HUES64 (cell line): ENCODE data around the gene NBEA.

Experiments
- H3K27ac ChIP-seq: 2 replicates; pipeline ENCODE4 v1.7.0; 2013; ENCODE audit warnings: low read depth, low read length, inconsistent platforms
- H3K27me3 ChIP-seq: 2 replicates; pipeline ENCODE4 v1.6.1; 2013; ENCODE audit warnings: mild to moderate bottlenecking, low read length; ENCODE audit not compliant: insufficient read depth
- H3K36me3 ChIP-seq: 2 replicates; pipeline ENCODE4 v1.6.1; 2013; ENCODE audit warnings: mild to moderate bottlenecking, low read length; ENCODE audit not compliant: insufficient read depth
- H3K4me1 ChIP-seq: 2 replicates; pipeline ENCODE4 v1.6.1; 2013; ENCODE audit warnings: mild to moderate bottlenecking, low read length, moderate library complexity; ENCODE audit not compliant: insufficient read depth
- H3K4me3 ChIP-seq: 2 replicates; pipeline ENCODE4 v1.5.1; 2013; ENCODE audit warnings: mild to moderate bottlenecking, low read length, moderate library complexity
- H3K9ac ChIP-seq: 2 replicates; pipeline ENCODE4 v1.6.1; 2013; ENCODE audit warnings: mild to moderate bottlenecking, low read depth, low read length
- H3K9me3 ChIP-seq: 2 replicates; pipeline ENCODE4 v1.6.1; 2013; ENCODE audit warnings: low read depth, low read length; ENCODE audit not compliant: insufficient read depth
- WGBS: fragments of 150-250, 120-280 bp; methylation state at CpG from one replicate; pipeline ENCODE4 v1.1.7; 2013; ENCODE audit warnings: missing lambda C conversion rate; 5-methylcytosine and 5-hydroxymethylcytosine counted together

NBEA gene

GRCh38 chr13:35140321-35140720 lies 198.3 kb downstream of the NBEA start:
- 100% methylated on average over 1 of the region's 1 CpG for WGBS
- no peak overlapping the region for H3K9ac ChIP-seq
- no peaks in the 10 kb centered on the region for H3K27me3 ChIP-seq
- no peaks in the 10 kb centered on the region for H3K9me3 ChIP-seq
- 0 out of 2 replicates have a peak, but pooled peaks cover 9% of the 10 kb centered on the region for H3K36me3 ChIP-seq
- H3K27ac ChIP-seq: no peak overlapping the region
- H3K4me3 ChIP-seq: no peak overlapping the region
- H3K4me1 ChIP-seq: no peaks in the 10 kb centered on the region

- no peak overlapping the region for H3K27ac ChIP-seq
- H3K4me3 ChIP-seq: no peak overlapping the region
- no peaks in the 10 kb centered on the region for H3K4me1 ChIP-seq
- no peak overlapping the region for H3K9ac ChIP-seq
- H3K36me3 ChIP-seq: 0 out of 2 replicates have a peak, but pooled peaks cover 9% of the 10 kb centered on the region
- H3K9me3 ChIP-seq: 0 out of 2 replicates have a peak, but pooled peaks cover 2% of the 10 kb centered on the region
- no peaks in the 10 kb centered on the region for H3K27me3 ChIP-seq
Measured at GRCh38 chr13:35140831-35141230, 198.8 kb downstream of the NBEA start.

GRCh38 chr13:35143123-35143522 lies 201.1 kb downstream of the NBEA start:
- Histone ChIP-seq H3K27me3 (no peaks in the 10 kb centered on the region), H3K4me3 (no peak overlapping the region), H3K9ac (no peak overlapping the region), H3K9me3 (peaks cover 6% of the 10 kb centered on the region; the same call in 1 of the 2 replicates), H3K4me1 (no peaks in the 10 kb centered on the region), H3K36me3 (0 out of 2 replicates have a peak, but pooled peaks cover 9% of the 10 kb centered on the region), H3K27ac (no peak overlapping the region)
- WGBS: over 99% methylated on average over 6 of the region's 6 CpGs

- H3K9me3 ChIP-seq: peaks cover 6% of the 10 kb centered on the region; the same call in 1 of the 2 replicates
- H3K27me3 ChIP-seq: no peaks in the 10 kb centered on the region
- H3K4me3 ChIP-seq: no peak overlapping the region
- WGBS: 85% methylated on average over 2 of the region's 2 CpGs
- H3K9ac ChIP-seq: no peak overlapping the region
- H3K4me1 ChIP-seq: no peaks in the 10 kb centered on the region
- 0 out of 2 replicates have a peak, but pooled peaks cover 9% of the 10 kb centered on the region for H3K36me3 ChIP-seq
- no peak overlapping the region for H3K27ac ChIP-seq
Measured at GRCh38 chr13:35144166-35144890, 202.3 kb downstream of the NBEA start.

- WGBS: 87% methylated on average over 1 of the region's 1 CpG
- H3K4me1 ChIP-seq: no peaks in the 10 kb centered on the region
Measured at GRCh38 chr13:35146686-35147085, 204.6 kb downstream of the NBEA start.

GRCh38 chr13:35157143-35157755 lies 215.2 kb downstream of the NBEA start:
- no peaks in the 10 kb centered on the region for H3K27me3 ChIP-seq
- 81% methylated on average over 3 of the region's 3 CpGs for WGBS

More at GRCh38 chr13:35146686-35147085, 204.6 kb downstream of the NBEA start:
- H3K27me3 ChIP-seq: no peaks in the 10 kb centered on the region
- H3K9ac ChIP-seq: no peak overlapping the region
- H3K9me3 ChIP-seq: peaks cover 6% of the 10 kb centered on the region; the same call in 1 of the 2 replicates
- no peak overlapping the region for H3K4me3 ChIP-seq
- H3K36me3 ChIP-seq: 0 out of 2 replicates have a peak, but pooled peaks cover 9% of the 10 kb centered on the region
- H3K27ac ChIP-seq: no peak overlapping the region

GRCh38 chr13:35159041-35159440 lies 217.0 kb downstream of the NBEA start:
- WGBS: 92% methylated on average over 5 of the region's 5 CpGs
- Histone ChIP-seq H3K27ac (no peak overlapping the region), H3K36me3 (peaks cover 19% of the 10 kb centered on the region), H3K27me3 (no peaks in the 10 kb centered on the region), H3K4me3 (no peak overlapping the region), H3K9ac (no peak overlapping the region), H3K4me1 (peaks cover 3% of the 10 kb centered on the region; the same call in 1 of the 2 replicates), H3K9me3 (no peaks in the 10 kb centered on the region)

More at GRCh38 chr13:35157143-35157755, 215.2 kb downstream of the NBEA start:
- Histone ChIP-seq H3K36me3 (peaks cover 19% of the 10 kb centered on the region), H3K4me1 (peaks cover 3% of the 10 kb centered on the region; the same call in 1 of the 2 replicates), H3K4me3 (no peak overlapping the region), H3K9me3 (no peaks in the 10 kb centered on the region), H3K9ac (no peak overlapping the region), H3K27ac (no peak overlapping the region)

GRCh38 chr13:35160896-35161295 lies 218.8 kb downstream of the NBEA start:
- WGBS: 95% methylated on average over 2 of the region's 3 CpGs
- H3K4me3 ChIP-seq: no peak overlapping the region
- H3K27ac ChIP-seq: no peak overlapping the region
- no peaks in the 10 kb centered on the region for H3K9me3 ChIP-seq
- no peak overlapping the region for H3K9ac ChIP-seq
- H3K4me1 ChIP-seq: peaks cover 3% of the 10 kb centered on the region; the same call in 1 of the 2 replicates
- no peaks in the 10 kb centered on the region for H3K27me3 ChIP-seq
- H3K36me3 ChIP-seq: peaks cover 16% of the 10 kb centered on the region

GRCh38 chr13:35162420-35162819 lies 220.3 kb downstream of the NBEA start:
- Histone ChIP-seq H3K9ac (no peak overlapping the region), H3K4me3 (no peak overlapping the region), H3K36me3 (peaks cover 16% of the 10 kb centered on the region), H3K9me3 (no peaks in the 10 kb centered on the region), H3K27me3 (no peaks in the 10 kb centered on the region), H3K27ac (no peak overlapping the region), H3K4me1 (peaks cover 3% of the 10 kb centered on the region; the same call in 1 of the 2 replicates)
- 94% methylated on average over 1 of the region's 2 CpGs for WGBS

GRCh38 chr13:35163674-35164073 lies 221.6 kb downstream of the NBEA start:
- no CpG with 5 or more reads among the region's 1 CpG for WGBS
- H3K36me3 ChIP-seq: peaks cover 16% of the 10 kb centered on the region

GRCh38 chr13:35164324-35164932 lies 222.4 kb downstream of the NBEA start:
- Histone ChIP-seq H3K9ac (no peak overlapping the region), H3K27me3 (no peaks in the 10 kb centered on the region), H3K4me1 (peaks cover 3% of the 10 kb centered on the region; the same call in 1 of the 2 replicates), H3K27ac (no peak overlapping the region), H3K36me3 (peaks cover 9% of the 10 kb centered on the region), H3K4me3 (no peak overlapping the region), H3K9me3 (no peaks in the 10 kb centered on the region)

More at GRCh38 chr13:35163674-35164073, 221.6 kb downstream of the NBEA start:
- no peak overlapping the region for H3K27ac ChIP-seq
- no peak overlapping the region for H3K9ac ChIP-seq
- peaks cover 3% of the 10 kb centered on the region; the same call in 1 of the 2 replicates for H3K4me1 ChIP-seq
- no peak overlapping the region for H3K4me3 ChIP-seq
- H3K27me3 ChIP-seq: no peaks in the 10 kb centered on the region
- H3K9me3 ChIP-seq: no peaks in the 10 kb centered on the region
